K562 (cell line): ENCODE measurements around the gene MCC. TPM values are rescaled to one million over a fixed set of nuclear protein-coding genes. Genes with fewer than 3 reads are reported as not detected.

Experiments
- DEAF1 ChIP-seq: fragments of 450-650 bp; formaldehyde crosslinking; IDR thresholded peaks from 2 replicates; pipeline ENCODE4 v1.4.0; 2020; ENCODE audit warnings: mild to moderate bottlenecking, moderate library complexity
- ELF4 ChIP-seq: fragments of 450-650 bp; formaldehyde crosslinking; IDR thresholded peaks from 2 replicates; pipeline ENCODE4 v1.4.0; 2022; ENCODE audit warnings: missing genetic modification characterization
- HMG20A ChIP-seq: fragments of 450-650 bp; formaldehyde crosslinking; conservative IDR thresholded peaks from 2 replicates; pipeline ENCODE4 v1.4.0; 2020; ENCODE audit warnings: mild to moderate bottlenecking, mixed read lengths
- HOMEZ ChIP-seq: fragments of 250-450 bp; sonication (Bioruptor Pico); IDR thresholded peaks from 2 replicates; pipeline ENCODE4 v1.4.0; 2020; ENCODE audit warnings: mild to moderate bottlenecking, moderate library complexity
- LCOR ChIP-seq: sonication (generic); formaldehyde crosslinking; IDR thresholded peaks from 2 replicates; pipeline ENCODE4 v1.8.0; 2022; ENCODE audit warnings: mild to moderate bottlenecking, missing genetic modification reagents
- MTA2 ChIP-seq: fragments of 450-650 bp; IDR thresholded peaks from 2 replicates; pipeline ENCODE4 v1.6.1; 2016; ENCODE audit warnings: low read depth
- NFIX ChIP-seq: fragments of 250-450 bp; sonication (Bioruptor Pico); IDR thresholded peaks from 2 replicates; pipeline ENCODE4 v1.4.0; 2020; ENCODE audit warnings: low read depth, mild to moderate bottlenecking, moderate library complexity
- NFRKB ChIP-seq: fragments of 450-650 bp; IDR thresholded peaks from 2 replicates; pipeline ENCODE4 v1.6.1; 2016; ENCODE audit warnings: low read depth
- NR1H2 ChIP-seq: sonication (generic); formaldehyde crosslinking; IDR thresholded peaks from 2 replicates; pipeline ENCODE4 v1.4.0; 2020; ENCODE audit warnings: mild to moderate bottlenecking, missing genetic modification reagents
- TRIM28 ChIP-seq: fragments of 450-650 bp; IDR thresholded peaks from 2 replicates; pipeline ENCODE4 v1.6.1; 2017
- YY1 ChIP-seq, 3 experiments: IDR thresholded peaks; 2 replicates each; pipeline ENCODE4 v1.6.1; 2011; ENCODE audit warnings: low read length in 2 of 3, mild to moderate bottlenecking in 2 of 3, moderate library complexity in 2 of 3, borderline replicate concordance in 1 of 3, control low read depth in 1 of 3, low read depth in 1 of 3; ENCODE audit not compliant: insufficient read depth in 3 of 3, insufficient replicate concordance in 2 of 3, control insufficient read depth in 1 of 3, insufficient read length in 1 of 3; ENCODE audit errors: extremely low read depth in 1 of 3
- polyA plus RNA-seq, 8 experiments: library from polyadenylated mRNA; depleted of rRNA in 4 of 8; stranded (reverse) in 5 of 8; unstranded in 3 of 8; fragments of >200 nt; fragmentation: Nextera tagmentation in 2 of 8; fragmentation: Illumina TruSeq in 1 of 8; extraction: Ambion mirVana in 2 of 8; extraction: Trizol in 1 of 8; gene quantifications; 2 replicates each; pipeline versions ENCODE4 v1.2.1 to v1.2.3, GENCODE V29; 2011 to 2014; ENCODE audit warnings: inconsistent platforms in 1 of 8, missing spikeins in 1 of 8
- total RNA-seq, 7 experiments: library from RNA; depleted of rRNA in 6 of 7; stranded (reverse); fragments of >200 nt in 6 of 7; fragmentation: Illumina TruSeq in 2 of 7; extraction: Trizol in 2 of 7; gene quantifications; 2 replicates each; pipeline versions ENCODE4 v1.2.1 to v1.2.3, GENCODE V29; 2011 to 2021; ENCODE audit warnings: low replicate concordance in 1 of 7
- TF ChIP-seq, protein P1 (sequence below), 2 experiments: IDR thresholded peaks in 1 of 2; conservative IDR thresholded peaks in 1 of 2; 2 replicates each; pipeline ENCODE4 v1.6.1; 2016; ENCODE audit warnings: low read depth in 2 of 2, mild to moderate bottlenecking in 1 of 2, missing compliant biosample characterization in 1 of 2, missing genetic modification characterization in 1 of 2, moderate library complexity in 1 of 2
- TF ChIP-seq, protein P2 (sequence below): fragments of 450-650 bp; IDR thresholded peaks from 2 replicates; pipeline ENCODE4 v1.7.1; 2018; ENCODE audit warnings: mild to moderate bottlenecking, low read depth; ENCODE audit not compliant: partially characterized antibody

The MCC gene
- total and polyA plus RNA-seq, 9 of the 15 experiments (the other 6 are each of a cell fraction or from before 2014, with no cell fraction given) = 0.04 to 0.24 (median 0.06) TPM; not detected in 1

GRCh38 chr5:113050721-113051382, 437.4 kb downstream of the MCC start (continued):
- TF ChIP-seq, protein P1, sequence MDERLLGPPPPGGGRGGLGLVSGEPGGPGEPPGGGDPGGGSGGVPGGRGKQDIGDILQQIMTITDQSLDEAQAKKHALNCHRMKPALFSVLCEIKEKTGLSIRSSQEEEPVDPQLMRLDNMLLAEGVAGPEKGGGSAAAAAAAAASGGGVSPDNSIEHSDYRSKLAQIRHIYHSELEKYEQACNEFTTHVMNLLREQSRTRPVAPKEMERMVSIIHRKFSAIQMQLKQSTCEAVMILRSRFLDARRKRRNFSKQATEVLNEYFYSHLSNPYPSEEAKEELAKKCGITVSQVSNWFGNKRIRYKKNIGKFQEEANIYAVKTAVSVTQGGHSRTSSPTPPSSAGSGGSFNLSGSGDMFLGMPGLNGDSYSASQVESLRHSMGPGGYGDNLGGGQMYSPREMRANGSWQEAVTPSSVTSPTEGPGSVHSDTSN (CRISPR knock-in tag; IDR thresholded peaks at IDR 0.05; ENCODE audit: low read depth) = no peak
- TF ChIP-seq, protein P1 (tag; conservative IDR thresholded peaks at IDR 0.05; ENCODE audit: low read depth) = no peak
- TF ChIP-seq NR1H2 (CRISPR knock-in tag) (no peak), HOMEZ (CRISPR knock-in tag) (no peak), NFIX (CRISPR knock-in tag) (no peak), ELF4 (no peak), YY1 (IDR thresholded peaks at IDR 0.05; ENCODE audit: borderline replicate concordance in 1 of 3, control insufficient read depth in 1 of 3, extremely low read depth in 1 of 3, insufficient read depth in 3 of 3, insufficient read length in 1 of 3, insufficient replicate concordance in 2 of 3, low read depth in 1 of 3, low read length in 2 of 3) (no peak), HMG20A (CRISPR knock-in tag) (no peak), MTA2 (no peak), TRIM28 (no peak), NFRKB (no peak), DEAF1 (no peak), LCOR (no peak)
- TF ChIP-seq, protein P2, sequence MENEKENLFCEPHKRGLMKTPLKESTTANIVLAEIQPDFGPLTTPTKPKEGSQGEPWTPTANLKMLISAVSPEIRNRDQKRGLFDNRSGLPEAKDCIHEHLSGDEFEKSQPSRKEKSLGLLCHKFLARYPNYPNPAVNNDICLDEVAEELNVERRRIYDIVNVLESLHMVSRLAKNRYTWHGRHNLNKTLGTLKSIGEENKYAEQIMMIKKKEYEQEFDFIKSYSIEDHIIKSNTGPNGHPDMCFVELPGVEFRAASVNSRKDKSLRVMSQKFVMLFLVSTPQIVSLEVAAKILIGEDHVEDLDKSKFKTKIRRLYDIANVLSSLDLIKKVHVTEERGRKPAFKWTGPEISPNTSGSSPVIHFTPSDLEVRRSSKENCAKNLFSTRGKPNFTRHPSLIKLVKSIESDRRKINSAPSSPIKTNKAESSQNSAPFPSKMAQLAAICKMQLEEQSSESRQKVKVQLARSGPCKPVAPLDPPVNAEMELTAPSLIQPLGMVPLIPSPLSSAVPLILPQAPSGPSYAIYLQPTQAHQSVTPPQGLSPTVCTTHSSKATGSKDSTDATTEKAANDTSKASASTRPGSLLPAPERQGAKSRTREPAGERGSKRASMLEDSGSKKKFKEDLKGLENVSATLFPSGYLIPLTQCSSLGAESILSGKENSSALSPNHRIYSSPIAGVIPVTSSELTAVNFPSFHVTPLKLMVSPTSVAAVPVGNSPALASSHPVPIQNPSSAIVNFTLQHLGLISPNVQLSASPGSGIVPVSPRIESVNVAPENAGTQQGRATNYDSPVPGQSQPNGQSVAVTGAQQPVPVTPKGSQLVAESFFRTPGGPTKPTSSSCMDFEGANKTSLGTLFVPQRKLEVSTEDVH = no peak
